ENCODE data around the gene DNAH10. TPM values are rescaled to one million over a fixed set of nuclear protein-coding genes. Genes with fewer than 3 reads are reported as not detected.
A peak's percentile ranks its signal among the peaks of the same experiment; 100 is the strongest.

Gene DNAH10
- total and polyA plus RNA-seq, 2 experiments from 2014 or later: 0.77 to 1.0 TPM

GRCh38 chr12:123971770-123972456 is 209.8 kb downstream of the DNAH10 start:
- H3K4me3 ChIP-seq: peak overlapping the region; percentile 86
- peaks cover 28% of the 10 kb centered on the region for H3K27me3 ChIP-seq
- no peak for TF ChIP-seq CTCF (IDR thresholded peaks at IDR 0.05; ENCODE audit: low read depth, low read length)
- peak; percentile 41 to 64 for DNase-seq (ENCODE audit: low read depth in 1 of 2, low spot score in 1 of 2)
- H3K9me3 ChIP-seq (ENCODE audit: low read depth): no peaks in the 10 kb centered on the region
- H3K36me3 ChIP-seq: no peaks in the 10 kb centered on the region
- H3K4me1 ChIP-seq (ENCODE audit: low read depth): peaks cover 16% of the 10 kb centered on the region
- peak overlapping the region; percentile 81 for H3K27ac ChIP-seq

GRCh38 chr12:123972457-123973401 is 210.6 kb downstream of the DNAH10 start, which contains the start of the genes CCDC92 and ZNF664:
CCDC92 (minus strand) TSS chr12:123972831; CDS start chr12:123944305, 28,526 bp downstream.
ZNF664 (plus strand) TSS chr12:123973215; CDS start chr12:124012145, 38,930 bp downstream.
- Histone ChIP-seq H3K4me3 (peak within 1 kb of the TSS; percentile 99), H3K9me3 (ENCODE audit: low read depth) (no peaks in the 10 kb centered on the region), H3K36me3 (peaks cover 3% of the 10 kb centered on the region), H3K27me3 (peaks cover 28% of the 10 kb centered on the region), H3K4me1 (ENCODE audit: low read depth) (peaks cover 12% of the 10 kb centered on the region), H3K27ac (peak within 1 kb of the TSS; percentile 86)
- DNase-seq (ENCODE audit: low read depth in 1 of 2, low spot score in 1 of 2): peak; percentile 95 to 97
- TF ChIP-seq CTCF (IDR thresholded peaks at IDR 0.05; ENCODE audit: low read depth, low read length): peak; percentile 4

GRCh38 chr12:123973552-123974341 is 211.6 kb downstream of the DNAH10 start:
- peak; percentile 27 to 73 for DNase-seq (ENCODE audit: low read depth in 1 of 2, low spot score in 1 of 2)
- no peak for TF ChIP-seq CTCF (IDR thresholded peaks at IDR 0.05; ENCODE audit: low read depth, low read length)
- Histone ChIP-seq H3K9me3 (ENCODE audit: low read depth) (no peaks in the 10 kb centered on the region), H3K36me3 (peaks cover 9% of the 10 kb centered on the region), H3K27ac (peak overlapping the region; percentile 86), H3K27me3 (peaks cover 21% of the 10 kb centered on the region), H3K4me1 (ENCODE audit: low read depth) (peaks cover 12% of the 10 kb centered on the region), H3K4me3 (peak overlapping the region; percentile 99)

- no peak for DNase-seq (ENCODE audit: low read depth in 1 of 2, low spot score in 1 of 2)
- TF ChIP-seq CTCF (IDR thresholded peaks at IDR 0.05; ENCODE audit: low read depth, low read length): no peak
- peaks cover 7% of the 10 kb centered on the region for H3K4me1 ChIP-seq (ENCODE audit: low read depth)
- H3K36me3 ChIP-seq: peaks cover 9% of the 10 kb centered on the region
- H3K27ac ChIP-seq: no peak overlapping the region
- no peak overlapping the region for H3K4me3 ChIP-seq
- H3K27me3 ChIP-seq: no peaks in the 10 kb centered on the region
- no peaks in the 10 kb centered on the region for H3K9me3 ChIP-seq (ENCODE audit: low read depth)
These were observed 214.2 kb downstream of the DNAH10 start for GRCh38 chr12:123976227-123976826.

All from cardiac muscle cell (in vitro differentiated cells and primary cell).